ENCODE data around the gene ADGRB3. TPM values are rescaled to one million over a fixed set of nuclear protein-coding genes. Genes with fewer than 3 reads are reported as not detected.

The ADGRB3 gene
- polyA plus RNA-seq, 2 of the 4 experiments (the other 2 are of a cell fraction) = not detected

DNA sequence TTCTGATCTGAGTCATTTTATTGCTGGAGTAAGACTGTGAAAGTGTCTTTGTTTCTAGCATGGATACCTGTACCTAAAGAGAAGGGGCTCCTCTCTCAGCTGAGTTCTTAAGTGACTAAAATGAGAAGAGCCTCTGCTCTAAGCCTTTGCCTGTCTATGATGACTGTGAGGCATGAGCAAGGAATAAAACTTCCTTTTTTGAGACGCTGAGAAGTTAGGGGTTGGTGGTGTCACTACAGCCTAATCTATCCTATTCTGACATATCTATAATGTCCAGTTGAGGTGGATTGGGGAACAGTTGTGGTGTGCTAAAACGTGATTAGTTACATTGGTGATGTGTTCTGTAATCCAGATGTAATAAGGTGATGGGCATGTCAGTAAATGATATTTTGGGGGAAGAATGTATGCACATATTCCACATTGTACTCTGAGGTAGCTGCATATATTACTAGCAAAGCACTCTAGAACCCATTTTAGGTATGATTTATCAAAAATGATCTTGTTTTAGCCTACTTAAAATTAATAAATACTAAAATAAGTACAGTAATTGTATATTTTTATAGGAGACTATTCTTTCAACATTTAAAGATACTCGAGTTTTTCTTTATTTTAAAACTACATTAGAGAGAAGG lies 18.1 kb downstream of the ADGRB3 start (continued):
- TF ChIP-seq REST (IDR thresholded peaks at IDR 0.05) (no peak), EP300 (IDR thresholded peaks at IDR 0.05) (no peak), HOXB13 (CRISPR knock-in tag; IDR thresholded peaks at IDR 0.05; ENCODE audit: low read depth) (no peak)

DNA sequence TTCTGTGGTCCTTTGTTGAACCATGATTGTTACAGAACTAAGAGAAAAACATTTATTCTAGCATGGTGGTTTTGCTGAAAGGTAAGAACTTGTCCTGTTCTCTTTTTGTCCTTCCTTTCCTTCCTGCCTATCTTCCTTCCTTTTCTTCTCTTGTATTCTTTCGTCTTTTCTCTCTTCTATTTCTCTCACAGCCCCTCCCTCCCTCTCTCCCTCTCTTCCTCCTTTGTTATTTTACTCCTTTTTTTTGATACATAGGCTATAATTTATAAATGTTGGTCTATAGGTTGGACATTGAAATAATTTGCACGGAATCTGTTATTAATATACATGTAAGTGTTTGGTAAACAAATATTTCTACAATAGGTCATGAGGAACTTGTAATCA lies 18.6 kb downstream of the ADGRB3 start:
- WGBS (ENCODE audit: missing lambda C conversion rate) = 35% methylated on average over 2 of the region's 2 CpGs
- DNase-seq (ENCODE audit: low read depth in 1 of 2, low spot score in 1 of 2) (no peak), ATAC-seq (no peak), FAIRE-seq (no peak)
- CTCF ChIA-PET = no interaction called here
- TF ChIP-seq SREBF2 (IDR thresholded peaks at IDR 0.05) (no peak), FOXS1 (CRISPR knock-in tag; IDR thresholded peaks at IDR 0.05) (no peak), HMGXB4 (CRISPR knock-in tag; IDR thresholded peaks at IDR 0.05; ENCODE audit: borderline replicate concordance) (no peak), ZNF302 (CRISPR knock-in tag; IDR thresholded peaks at IDR 0.05) (no peak), GATA3 (IDR thresholded peaks at IDR 0.05; ENCODE audit: borderline replicate concordance) (no peak), CBX8 (IDR thresholded peaks at IDR 0.05) (no peak), TFCP2L1 (CRISPR knock-in tag; IDR thresholded peaks at IDR 0.05) (no peak), HOXA7 (CRISPR knock-in tag; IDR thresholded peaks at IDR 0.05) (no peak), FOSB (CRISPR knock-in tag; IDR thresholded peaks at IDR 0.05) (no peak), CHD2 (IDR thresholded peaks at IDR 0.05; ENCODE audit: low read length, partially characterized antibody) (no peak), RNF2 (IDR thresholded peaks at IDR 0.05; ENCODE audit: borderline replicate concordance, low read depth) (no peak), HOXB13 (CRISPR knock-in tag; IDR thresholded peaks at IDR 0.05; ENCODE audit: low read depth) (no peak)
- TF ChIP-seq, protein P1, sequence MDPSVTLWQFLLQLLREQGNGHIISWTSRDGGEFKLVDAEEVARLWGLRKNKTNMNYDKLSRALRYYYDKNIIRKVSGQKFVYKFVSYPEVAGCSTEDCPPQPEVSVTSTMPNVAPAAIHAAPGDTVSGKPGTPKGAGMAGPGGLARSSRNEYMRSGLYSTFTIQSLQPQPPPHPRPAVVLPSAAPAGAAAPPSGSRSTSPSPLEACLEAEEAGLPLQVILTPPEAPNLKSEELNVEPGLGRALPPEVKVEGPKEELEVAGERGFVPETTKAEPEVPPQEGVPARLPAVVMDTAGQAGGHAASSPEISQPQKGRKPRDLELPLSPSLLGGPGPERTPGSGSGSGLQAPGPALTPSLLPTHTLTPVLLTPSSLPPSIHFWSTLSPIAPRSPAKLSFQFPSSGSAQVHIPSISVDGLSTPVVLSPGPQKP (IDR thresholded peaks at IDR 0.05; ENCODE audit: low read depth, low read length) = no peak
- TF ChIP-seq, protein P2, sequence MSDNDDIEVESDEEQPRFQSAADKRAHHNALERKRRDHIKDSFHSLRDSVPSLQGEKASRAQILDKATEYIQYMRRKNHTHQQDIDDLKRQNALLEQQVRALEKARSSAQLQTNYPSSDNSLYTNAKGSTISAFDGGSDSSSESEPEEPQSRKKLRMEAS (IDR thresholded peaks at IDR 0.05) = no peak
- no peaks in the 10 kb centered on the region for H3K4me1 ChIP-seq
- H3K27ac ChIP-seq = no peak overlapping the region
- no peak overlapping the region for H3K4me2 ChIP-seq
- POLR2A ChIA-PET = no interaction called here
- H3K9me3 ChIP-seq = no peaks in the 10 kb centered on the region
- H3K4me3 ChIP-seq = no peak overlapping the region

DNA sequence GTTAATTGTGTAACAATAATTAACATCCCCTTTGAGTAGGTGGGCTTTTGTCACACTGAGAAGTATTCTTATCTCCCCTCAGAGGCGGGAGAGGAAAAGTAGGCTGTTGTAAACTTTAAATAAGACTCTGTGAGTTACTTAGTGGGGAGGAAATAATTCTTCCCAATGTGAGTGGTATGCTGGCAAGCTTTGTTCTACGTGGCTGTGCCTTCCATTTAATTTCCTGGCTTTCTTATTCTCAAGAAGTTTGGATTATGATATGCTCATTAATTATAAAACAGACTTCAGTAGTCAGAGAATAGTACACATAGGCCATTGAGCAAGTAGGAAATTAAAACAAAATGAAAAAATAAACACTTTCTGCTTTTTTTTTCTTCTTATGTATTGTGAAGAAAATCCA lies 19.1 kb downstream of the ADGRB3 start:
- Histone ChIP-seq H3K27ac (no peak overlapping the region), H3K4me2 (no peak overlapping the region), H3K4me1 (no peaks in the 10 kb centered on the region), H3K4me3 (no peak overlapping the region), H3K9me3 (no peaks in the 10 kb centered on the region)
- TF ChIP-seq ZFP36 (IDR thresholded peaks at IDR 0.05; ENCODE audit: borderline replicate concordance, partially characterized antibody) (no peak), POLR2AphosphoS2 (conservative IDR thresholded peaks at IDR 0.05; ENCODE audit: low read length) (no peak), RCOR1 (IDR thresholded peaks at IDR 0.05; ENCODE audit: low read depth, low read length) (no peak), FOSB (CRISPR knock-in tag; IDR thresholded peaks at IDR 0.05) (no peak), NFE2L2 (conservative IDR thresholded peaks at IDR 0.05; ENCODE audit: low read length) (no peak), MAZ (IDR thresholded peaks at IDR 0.05; ENCODE audit: borderline replicate concordance, low read depth, low read length) (no peak), PBX3 (IDR thresholded peaks at IDR 0.05) (no peak), JUNB (IDR thresholded peaks at IDR 0.05) (no peak), MAFK (IDR thresholded peaks at IDR 0.05; ENCODE audit: partially characterized antibody) (no peak), RARB (CRISPR knock-in tag; IDR thresholded peaks at IDR 0.05) (no peak), NPAS2 (CRISPR knock-in tag; IDR thresholded peaks at IDR 0.05; ENCODE audit: borderline replicate concordance) (no peak)
- TF ChIP-seq, protein P3, sequence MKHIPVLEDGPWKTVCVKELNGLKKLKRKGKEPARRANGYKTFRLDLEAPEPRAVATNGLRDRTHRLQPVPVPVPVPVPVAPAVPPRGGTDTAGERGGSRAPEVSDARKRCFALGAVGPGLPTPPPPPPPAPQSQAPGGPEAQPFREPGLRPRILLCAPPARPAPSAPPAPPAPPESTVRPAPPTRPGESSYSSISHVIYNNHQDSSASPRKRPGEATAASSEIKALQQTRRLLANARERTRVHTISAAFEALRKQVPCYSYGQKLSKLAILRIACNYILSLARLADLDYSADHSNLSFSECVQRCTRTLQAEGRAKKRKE (CRISPR knock-in tag; IDR thresholded peaks at IDR 0.05; ENCODE audit: low read depth) = no peak
- ATAC-seq (no peak), DNase-seq (ENCODE audit: low read depth in 1 of 2, low spot score in 1 of 2) (no peak), FAIRE-seq (no peak)
- ChIA-PET CTCF (no interaction called here), POLR2A (no interaction called here)
- 15% methylated on average over 2 of the region's 2 CpGs for WGBS (ENCODE audit: missing lambda C conversion rate)

Measured in A549 (cell line).